NCI-H1694 treated with DMSO at 0.1 percent for 48 hours (cell line): ENCODE measurements around the gene NUDT9.
A peak's percentile ranks its signal among the peaks of the same experiment; 100 is the strongest.
"Not testable (repeated sequence)": the region's sequence is repeated elsewhere in the genome, so short reads cannot be mapped to it uniquely, and the experiment has no call there.

Experiments used
- DNase-seq: peaks from one replicate; lab custom pipeline; 2025; lab: John Stamatoyannopoulos, UW

NUDT9 gene

GRCh38 chr4:87422104-87423052, at the start of gene NUDT9:
NUDT9 (plus strand) TSS chr4:87422573; CDS start chr4:87422906, 333 bp downstream.
- DNase-seq: peak; percentile 88

GRCh38 chr4:87375719-87376291, 46.6 kb upstream of the NUDT9 start:
- DNase-seq: no peak

DNA sequence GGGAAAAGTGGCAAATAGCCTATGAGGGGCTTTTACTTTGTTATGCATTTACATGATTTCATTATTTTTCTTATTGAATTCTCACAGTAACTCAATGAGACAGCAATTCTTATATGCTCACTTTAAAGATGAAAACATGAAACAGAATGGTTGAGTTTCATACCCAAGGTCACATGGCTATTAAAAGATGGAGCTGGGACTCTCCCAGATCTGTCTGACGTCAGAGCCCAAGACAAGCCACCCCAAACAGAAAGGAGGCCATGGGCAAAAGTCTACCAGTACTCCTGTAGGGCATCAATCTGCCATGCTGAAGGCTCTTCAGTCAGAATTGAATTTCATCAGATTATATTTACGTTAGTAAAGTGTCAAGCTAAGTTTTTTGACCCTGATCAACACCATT, 44.6 kb upstream of the NUDT9 start:
- no peak for DNase-seq

DNA sequence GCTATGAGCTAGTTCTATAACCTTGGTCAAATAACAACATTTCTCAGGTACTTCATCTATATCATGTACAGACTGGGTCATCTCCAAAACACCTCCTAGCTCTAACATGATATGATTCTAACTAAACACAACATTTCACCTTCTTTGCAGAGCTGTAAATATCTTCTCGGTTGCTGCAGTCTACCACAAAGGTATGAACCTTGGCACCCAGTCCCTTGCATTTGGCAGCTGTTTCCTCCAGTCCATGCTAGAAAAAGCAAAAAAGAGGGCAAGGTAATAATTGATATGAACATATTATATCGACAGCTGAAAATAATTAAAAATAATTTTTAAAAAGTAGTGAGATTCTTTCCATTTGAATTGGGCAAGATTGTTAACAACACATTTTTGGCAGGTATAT, 40.3 kb upstream of the NUDT9 start:
- DNase-seq: no peak

DNA sequence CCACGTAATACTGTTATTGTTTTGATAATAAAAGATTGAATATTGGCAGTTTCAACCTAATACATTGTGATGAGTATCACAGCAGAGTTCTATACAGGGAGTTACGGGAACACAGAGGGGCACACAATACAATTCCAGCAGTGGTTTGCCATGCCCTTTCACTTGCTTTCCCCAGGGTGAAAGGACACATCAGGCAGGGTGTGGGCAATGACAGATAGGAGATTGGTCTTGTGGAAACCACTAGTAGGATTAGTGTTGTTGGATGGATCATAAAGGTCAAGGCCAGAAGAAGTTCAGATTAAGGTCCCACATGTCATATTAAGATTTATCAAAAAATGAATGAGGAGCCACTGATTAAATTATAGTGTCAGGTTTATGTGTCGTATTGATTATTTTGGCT, 39.4 kb upstream of the NUDT9 start:
- no peak for DNase-seq

DNA sequence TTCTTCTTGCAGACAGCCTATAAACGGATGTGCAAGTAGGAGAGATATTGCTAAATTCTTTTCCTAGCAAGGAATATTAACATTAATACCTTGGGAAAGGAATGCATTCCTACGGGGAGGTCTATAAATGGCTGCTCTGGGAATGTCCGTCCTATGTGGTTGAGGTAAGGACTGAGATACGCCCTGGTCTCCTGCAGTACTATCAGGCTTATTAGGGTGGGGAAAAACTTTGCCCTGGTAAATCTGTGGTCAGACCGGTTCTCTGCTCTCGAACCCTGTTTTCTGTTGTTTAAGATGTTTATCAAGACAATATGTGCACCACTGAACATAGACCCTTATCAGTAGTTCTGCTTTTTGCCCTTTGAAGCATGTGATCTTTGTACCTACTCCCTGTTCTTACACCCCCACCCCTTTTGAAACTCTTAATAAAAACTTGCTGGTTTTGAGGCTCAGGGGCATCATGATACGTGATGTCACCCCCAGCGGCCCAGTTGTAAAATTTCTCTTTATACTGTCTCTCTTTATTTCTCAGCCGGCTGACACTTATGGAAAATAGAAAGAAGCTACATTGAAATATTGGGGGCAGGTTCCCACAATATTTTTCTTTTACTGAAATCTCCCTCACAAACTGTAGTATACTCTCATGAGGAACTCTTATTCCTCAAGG, 37.8 kb upstream of the NUDT9 start:
- DNase-seq: not testable (repeated sequence)

- no peak for DNase-seq
Observed at GRCh38 chr4:87387237-87387636, 35.1 kb upstream of the NUDT9 start.

DNA sequence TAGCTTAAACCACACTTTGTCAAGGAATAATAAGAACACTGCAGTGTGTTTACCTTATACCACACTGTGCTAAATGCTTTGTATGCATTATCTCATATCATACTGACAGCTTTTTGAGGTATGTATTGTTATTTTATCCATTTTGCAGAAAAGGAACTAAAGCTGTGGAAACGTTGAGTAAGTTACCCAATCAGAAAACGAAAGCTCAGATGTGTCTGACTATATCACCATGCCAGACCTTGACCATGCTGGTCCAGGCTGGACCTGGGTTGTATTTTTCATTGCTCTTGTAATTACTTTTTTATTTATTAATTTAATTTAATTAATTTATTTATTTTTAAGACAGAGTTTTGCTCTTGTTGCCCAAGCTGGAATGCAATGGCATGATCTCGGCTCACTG, 33.5 kb upstream of the NUDT9 start:
- no peak for DNase-seq

- DNase-seq: not testable (repeated sequence)
Observed at GRCh38 chr4:87390055-87390454, 32.3 kb upstream of the NUDT9 start.

GRCh38 chr4:87390551-87390890, 31.9 kb upstream of the NUDT9 start:
- peak; percentile 37 for DNase-seq

DNA sequence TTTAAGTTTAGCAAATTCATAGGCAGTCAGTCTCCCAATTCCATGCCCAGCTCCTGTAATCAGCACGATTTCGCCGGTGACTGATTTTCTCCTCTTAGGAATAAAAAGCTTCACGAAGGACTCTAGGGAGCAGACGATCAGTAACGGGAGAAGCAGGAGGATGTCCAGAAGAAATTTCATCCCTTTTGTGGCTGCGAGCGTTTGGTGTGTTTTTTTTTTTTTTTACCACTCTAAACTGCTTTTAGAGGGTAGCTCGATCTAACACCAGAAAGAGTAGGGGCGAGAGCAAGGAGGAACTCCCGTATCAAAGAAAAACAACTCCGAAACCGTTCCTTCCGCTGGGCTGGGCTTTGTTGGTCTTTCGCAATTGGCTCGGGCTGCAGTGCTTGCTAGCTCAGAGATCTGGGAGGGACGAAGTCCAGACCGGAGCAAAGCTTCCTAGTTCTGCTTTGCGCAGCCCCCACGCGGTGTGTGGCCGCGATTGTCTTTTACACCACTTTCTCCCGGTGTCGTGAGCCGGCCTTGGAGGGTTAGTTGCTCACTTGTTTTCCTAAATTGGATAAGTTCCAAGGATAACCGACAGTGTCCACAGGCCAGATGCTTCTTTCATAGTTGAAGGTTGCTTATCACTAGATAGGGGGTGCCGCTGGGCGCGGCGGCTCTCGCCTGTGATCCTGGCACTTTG, 31.3 kb upstream of the NUDT9 start, which contains the start of gene HSD17B11:
TSS of gene HSD17B11 (minus strand) at position 298 of the 685 bp plus-strand sequence. CDS start at position 180, 118 bp downstream.
- peak; percentile 84 for DNase-seq

DNA sequence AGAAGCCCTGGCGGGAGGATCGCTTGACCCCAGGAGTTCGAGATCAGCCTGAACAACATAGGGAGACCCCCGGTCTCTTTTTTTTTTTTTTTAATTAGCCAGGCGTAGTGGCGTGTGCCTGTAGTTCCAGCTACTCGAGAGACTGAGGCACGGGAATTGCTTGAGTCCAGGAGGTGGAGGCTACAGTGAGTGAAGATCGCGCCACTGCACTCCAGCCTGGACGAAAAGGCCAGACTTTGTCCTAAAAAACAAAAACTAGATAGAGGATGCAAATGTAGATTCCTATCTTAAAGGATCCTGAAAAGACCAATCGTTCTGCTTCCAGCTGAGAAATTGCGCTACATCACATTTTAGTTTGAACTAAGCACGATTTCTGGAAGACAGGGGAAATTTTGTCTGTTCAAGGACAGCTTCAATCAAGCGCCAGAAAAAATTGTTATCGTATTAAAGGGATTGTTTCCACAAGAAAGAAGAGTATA, 30.8 kb upstream of the NUDT9 start:
- DNase-seq: no peak

DNA sequence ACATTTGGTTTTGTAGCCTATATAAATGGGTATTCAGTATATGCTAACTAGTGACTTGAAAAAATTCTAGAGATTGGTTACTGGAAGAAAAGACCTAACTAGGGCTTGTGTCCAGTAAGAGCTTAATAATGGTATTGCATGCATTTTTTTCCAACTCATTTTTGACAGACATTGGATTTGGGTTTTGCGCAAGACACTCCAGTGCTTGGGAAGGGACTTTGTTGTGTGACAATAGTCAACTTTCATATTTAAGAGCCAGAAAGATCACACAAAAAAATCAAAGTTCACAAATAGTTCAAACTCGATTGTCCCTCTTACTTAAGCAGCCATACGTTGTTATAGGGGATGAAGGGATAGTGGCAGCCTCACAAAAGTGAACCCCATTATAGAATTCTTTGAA, 30.2 kb upstream of the NUDT9 start:
- no peak for DNase-seq

- not testable (repeated sequence) for DNase-seq
Observed at GRCh38 chr4:87395073-87395472, 27.3 kb upstream of the NUDT9 start.

- not testable (repeated sequence) for DNase-seq
Observed at GRCh38 chr4:87395851-87396250, 26.5 kb upstream of the NUDT9 start.

DNA sequence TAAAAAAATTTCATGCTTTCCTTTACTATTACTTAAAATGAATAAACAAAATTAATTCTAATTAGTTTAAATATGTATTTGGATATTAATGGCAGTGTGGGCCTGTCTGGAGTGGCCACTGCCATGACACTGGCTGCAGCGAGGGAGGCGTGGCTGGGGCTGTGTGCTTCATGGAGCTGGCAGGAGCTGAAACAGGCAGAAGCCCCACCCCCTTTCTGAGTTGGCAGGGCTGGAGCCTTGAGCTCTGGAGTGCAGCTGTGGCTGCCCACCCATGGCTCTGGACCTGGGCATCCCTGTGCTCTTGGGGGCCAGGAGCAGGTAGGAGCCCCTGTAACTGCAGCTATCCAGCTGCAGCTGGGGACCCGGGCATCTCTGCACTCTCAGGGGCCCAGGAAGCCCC, 23.2 kb upstream of the NUDT9 start:
- DNase-seq: no peak

DNA sequence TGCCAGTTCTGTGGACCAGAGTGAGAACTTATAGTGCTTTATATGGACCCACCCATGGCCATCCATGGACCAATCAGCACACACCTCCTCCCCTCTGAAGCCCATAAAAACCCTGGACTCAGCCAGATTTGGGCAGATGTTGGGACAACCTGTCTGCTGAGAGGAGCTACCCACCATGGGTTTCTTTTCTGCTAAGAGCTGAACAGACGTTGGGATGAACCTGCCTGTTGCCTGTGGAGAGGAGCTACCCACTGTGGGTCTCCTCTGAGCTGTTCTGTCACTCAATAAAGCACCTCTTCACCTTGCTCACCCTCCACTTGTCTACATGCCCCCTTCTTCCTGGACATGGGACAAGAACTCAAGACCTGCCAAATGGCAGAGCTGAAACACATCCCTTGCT, 22.4 kb upstream of the NUDT9 start:
- no peak for DNase-seq

- not testable (repeated sequence) for DNase-seq
Observed at GRCh38 chr4:87403732-87404131, 18.6 kb upstream of the NUDT9 start.

DNA sequence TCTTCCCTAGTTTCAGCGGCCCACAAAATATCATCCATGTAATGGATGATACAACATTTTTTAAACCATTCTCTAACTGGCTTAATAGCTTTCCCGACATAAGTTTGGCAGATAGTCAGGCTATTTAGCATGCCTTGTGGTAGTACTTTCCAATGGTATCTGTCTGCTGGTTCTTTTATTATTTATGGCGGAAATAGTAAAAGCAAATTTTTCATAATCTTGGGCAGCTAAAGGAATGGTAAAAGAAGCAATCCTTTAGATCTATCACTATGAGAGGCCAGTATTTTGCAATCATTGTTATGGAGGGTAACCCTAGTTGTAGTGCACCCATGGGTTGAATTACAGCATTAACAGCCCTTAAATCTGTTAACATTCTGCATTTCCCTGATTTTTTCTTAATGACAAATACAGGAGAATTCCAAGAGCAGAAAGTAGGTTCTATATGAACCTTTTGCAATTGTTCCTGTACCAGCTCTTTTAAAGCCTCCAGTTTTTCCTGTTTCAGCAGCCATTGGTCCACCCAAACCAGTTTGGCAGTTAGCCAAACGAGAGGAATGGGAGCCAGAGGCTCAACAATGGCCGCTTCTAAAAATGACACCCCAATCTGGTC, 17.1 kb upstream of the NUDT9 start:
- DNase-seq: no peak

DNA sequence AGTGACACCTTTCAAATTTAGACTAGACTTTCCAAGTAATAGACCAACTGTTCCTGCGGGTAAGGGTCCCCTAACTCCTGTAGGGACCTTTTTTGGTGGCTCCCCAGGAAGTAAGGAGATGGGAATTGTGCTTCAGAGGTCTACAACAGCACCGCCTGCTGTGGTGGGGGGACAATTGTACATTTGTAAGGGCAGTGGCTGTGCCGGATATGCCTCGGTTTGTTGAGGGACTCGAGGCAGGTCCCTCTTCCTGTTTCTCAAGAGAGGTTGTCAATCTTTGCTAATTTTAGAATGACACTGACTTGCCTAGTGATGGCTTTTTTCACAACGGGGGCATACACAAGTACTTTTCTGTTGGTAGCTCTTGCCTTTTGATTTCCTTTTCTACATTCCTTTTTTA, 15.9 kb upstream of the NUDT9 start:
- DNase-seq: no peak

DNA sequence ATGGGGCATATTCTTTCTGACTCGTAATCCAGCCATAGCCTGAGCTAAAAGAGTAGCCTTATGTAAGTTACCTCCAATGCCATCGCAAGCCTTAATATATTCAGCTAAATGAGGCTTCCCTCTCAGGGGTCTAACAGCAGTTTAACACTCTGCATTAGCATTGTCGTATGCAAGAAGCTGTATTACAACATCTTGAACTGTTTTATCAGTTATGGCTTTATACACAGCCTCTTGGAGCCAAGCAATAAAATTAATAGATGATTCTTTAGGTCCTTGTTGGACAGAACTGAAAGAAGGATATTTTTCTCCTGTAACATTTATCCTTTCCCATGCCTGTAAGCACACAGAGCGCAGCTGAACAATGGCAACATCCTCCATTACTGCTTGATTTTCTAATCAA, 15.5 kb upstream of the NUDT9 start:
- DNase-seq: not testable (repeated sequence)
